ENCODE results near the gene LRRC32.

DNA sequence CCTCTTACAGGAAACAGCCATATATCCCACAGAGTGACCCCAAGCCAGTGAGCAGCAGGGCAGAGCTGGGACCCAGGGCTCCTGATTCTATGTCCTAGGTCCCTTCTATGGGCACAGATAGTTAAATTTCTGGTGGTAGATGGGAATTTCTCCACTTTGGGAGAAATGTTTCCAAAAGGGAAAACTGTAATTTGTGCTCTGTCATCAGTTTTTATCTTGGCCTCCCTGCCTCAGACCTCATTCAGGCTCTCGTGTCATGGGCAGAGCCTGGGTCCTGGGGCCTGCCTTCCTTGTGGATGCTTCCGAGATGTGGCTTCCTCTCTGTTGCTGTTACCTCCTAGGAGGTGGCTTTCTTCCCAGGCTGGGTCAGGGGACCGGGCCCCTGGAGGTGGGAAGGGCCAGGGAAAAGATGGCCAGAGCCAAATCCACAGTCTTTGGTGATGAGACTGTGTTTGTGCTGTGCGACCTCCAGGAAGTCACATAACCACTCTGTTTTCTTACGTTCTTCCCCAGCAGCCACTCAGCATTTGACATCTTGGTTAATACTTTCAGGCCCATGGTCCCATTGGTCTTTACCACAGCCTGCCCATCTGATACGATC lies 8.6 kb downstream of the LRRC32 start:
- no peak for TF ChIP-seq POLR2AphosphoS5 (IDR thresholded peaks at IDR 0.05)
- no peak for TF ChIP-seq POLR2A (IDR thresholded peaks at IDR 0.05)

Data from stomach (tissue), 4 donors.